LNCAP (cell line): ENCODE data around the gene MKRN1.

Experiments
- TF ChIP-seq, protein P1 (sequence below): fragments of 450-650 bp; IDR thresholded peaks from 2 replicates; pipeline ENCODE4 v1.5.1; 2017; ENCODE audit warnings: mild to moderate bottlenecking

Gene MKRN1

DNA sequence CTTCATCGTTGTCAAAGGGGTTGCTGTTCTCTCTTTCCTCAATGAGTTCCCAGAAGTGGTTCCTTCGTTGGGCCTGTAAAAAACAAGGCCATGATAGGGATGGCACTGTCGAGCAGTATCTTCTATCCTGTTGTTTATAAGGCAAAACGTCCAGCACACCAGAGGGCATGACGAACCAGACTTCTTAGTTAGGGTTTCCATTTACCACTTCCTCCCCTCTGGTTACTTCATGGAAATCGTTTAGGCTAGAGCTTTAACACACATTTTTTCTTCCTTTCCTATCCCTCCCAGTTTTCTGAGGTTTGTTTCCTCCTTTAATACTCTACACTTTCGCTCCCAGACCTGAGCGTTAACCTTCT, 24.7 kb downstream of the MKRN1 start:
- TF ChIP-seq, protein P1, sequence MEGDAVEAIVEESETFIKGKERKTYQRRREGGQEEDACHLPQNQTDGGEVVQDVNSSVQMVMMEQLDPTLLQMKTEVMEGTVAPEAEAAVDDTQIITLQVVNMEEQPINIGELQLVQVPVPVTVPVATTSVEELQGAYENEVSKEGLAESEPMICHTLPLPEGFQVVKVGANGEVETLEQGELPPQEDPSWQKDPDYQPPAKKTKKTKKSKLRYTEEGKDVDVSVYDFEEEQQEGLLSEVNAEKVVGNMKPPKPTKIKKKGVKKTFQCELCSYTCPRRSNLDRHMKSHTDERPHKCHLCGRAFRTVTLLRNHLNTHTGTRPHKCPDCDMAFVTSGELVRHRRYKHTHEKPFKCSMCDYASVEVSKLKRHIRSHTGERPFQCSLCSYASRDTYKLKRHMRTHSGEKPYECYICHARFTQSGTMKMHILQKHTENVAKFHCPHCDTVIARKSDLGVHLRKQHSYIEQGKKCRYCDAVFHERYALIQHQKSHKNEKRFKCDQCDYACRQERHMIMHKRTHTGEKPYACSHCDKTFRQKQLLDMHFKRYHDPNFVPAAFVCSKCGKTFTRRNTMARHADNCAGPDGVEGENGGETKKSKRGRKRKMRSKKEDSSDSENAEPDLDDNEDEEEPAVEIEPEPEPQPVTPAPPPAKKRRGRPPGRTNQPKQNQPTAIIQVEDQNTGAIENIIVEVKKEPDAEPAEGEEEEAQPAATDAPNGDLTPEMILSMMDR, result no peak

DNA sequence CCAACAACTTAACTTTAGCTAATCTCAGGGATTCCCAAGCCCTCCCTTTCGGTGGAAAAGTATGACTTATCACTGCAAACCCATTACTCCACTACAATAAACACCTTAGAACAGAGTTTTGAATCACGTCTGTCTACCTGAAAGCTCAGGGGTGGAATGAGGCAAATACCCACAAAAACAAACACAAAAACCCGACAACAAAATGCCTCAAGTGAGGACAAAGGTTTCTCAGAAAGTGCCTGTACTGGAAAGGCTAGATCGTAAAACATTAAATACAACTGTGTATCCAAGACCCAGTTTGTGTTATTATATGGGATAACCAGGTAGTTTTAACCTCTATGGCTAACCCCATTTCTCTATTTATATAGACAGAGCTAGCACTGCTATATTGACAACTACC, 26.0 kb downstream of the MKRN1 start:
- TF ChIP-seq, protein P1, result no peak

DNA sequence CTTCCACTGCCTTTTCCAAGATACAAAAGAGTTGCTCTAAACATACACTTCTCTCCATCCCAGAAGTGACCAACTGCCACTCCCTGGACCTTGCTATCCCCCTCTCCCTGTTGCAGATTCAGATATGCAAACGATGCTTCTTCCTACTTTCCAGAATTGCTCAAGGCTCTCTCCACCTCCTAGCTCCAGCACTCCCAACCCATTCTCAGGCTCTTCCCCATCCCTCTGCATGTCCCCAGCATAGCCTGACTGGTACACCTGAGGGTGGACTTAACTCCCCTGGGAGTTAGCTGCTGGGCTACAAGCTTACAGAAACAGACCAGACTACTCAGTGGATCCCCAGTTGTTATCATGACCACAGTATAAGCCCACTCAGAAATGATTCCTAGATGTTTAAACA, 27.6 kb downstream of the MKRN1 start:
- TF ChIP-seq, protein P1, result no peak

DNA sequence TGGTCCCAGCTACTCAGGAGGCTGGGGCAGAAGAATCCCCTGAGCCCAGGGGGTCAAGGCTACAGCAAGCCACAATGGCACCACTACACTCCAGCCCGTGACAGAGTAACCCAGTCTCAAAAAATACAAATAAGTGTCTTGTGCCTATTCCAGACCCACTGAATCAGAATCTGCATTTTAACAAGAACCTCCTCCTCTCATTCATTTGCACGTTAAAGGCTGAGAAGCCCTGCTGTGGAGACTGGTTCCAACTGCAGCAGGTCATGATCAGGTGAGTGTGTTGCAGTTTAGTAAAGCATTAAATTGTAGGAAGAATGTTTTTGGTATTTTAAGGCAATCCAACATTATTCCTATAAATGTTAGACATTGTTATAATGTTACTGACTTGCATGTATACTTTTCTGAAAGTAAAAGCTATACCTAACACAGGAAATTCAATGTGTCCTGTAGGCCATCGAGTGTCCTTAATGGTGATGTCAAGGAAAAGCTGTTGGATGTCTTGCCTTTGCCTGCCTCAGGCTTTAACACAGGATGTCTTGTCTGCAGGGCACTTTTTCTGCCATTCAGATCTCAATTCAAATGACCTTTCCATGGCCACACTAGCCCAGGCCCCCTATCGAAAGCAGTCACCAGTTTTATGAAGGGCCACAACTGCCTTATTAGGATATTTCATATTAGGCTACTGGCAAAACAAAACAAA, 30.4 kb downstream of the MKRN1 start:
- TF ChIP-seq, protein P1, result no peak

DNA sequence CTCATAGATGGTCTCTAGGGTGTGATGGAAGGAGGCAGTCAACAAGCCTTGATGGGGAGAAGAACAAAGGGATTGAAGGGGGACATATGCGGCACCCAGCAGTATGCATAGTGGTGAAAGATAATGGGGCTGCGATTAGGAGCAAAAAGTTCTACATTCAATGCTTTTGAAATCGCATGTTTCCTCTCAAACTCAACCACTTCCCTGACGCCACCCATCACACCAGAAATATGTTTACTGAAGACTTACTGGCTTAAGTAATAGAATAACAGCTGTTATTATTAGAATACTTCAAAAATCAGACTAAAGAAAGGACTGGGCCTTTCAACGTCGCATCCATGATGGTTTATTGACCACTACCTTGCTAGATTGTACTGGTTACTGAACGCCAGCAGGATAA, 31.5 kb downstream of the MKRN1 start:
- TF ChIP-seq, protein P1, result no peak

DNA sequence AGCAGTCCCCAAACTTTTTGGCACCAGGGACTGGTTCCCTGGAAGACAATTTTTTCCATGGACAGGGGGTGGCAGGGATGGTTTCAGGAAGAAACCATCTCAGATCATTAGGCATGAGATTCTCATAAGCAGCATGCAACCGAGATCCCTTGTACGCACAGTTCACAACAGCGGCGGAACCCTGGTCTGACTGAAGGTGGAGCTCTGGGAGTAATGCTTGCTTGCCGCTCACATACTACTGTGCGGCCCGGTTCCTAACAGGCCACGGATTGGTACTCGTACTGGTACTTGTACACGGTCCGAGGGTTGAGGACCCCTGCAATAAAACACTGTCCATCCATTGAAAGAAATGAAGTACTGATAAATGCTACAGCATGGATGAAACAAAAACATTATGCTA, 32.8 kb downstream of the MKRN1 start:
- TF ChIP-seq, protein P1, result no peak

DNA sequence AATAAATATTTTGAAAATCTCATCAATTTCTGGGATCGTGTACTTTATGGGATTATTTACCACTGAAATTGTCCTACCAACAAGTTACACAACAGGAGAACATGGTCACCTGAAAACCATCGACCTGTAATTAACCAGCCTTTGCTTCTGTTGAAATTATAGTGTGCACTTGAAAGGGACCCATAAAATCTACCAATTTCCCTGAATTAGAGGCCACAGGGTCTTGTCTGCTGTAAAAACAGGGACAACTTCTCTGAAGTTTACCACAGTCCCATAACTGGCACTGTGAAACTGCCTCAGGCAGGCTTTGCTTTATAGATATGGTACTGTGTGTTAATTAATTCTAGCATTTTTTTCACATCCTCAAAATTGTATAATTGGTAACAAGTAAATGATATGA, 37.8 kb downstream of the MKRN1 start:
- TF ChIP-seq, protein P1, result no peak

DNA sequence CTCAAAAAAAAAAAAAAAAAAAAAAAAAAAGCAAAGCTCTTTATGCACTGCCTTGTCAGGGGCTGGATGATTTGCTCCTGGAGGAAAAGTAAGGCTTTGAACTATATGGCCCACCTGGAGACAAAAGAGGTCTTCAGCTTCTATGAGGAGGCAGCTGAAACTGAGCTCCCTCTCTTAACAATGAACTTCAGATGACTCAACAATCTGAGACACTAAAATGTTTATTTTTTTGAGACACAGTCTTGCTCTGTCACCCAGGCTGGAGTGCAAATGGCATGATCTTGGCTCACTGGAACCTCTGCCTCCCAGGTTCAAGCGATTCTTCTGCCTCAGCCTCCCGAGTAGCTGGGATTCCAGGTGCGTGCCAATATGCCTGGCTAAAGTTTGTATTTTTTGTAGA, 38.7 kb downstream of the MKRN1 start:
- TF ChIP-seq, protein P1, result no peak
